CD4-positive, alpha-beta T cell (primary cell): ENCODE measurements around the gene IL19. TPM values are rescaled to one million over a fixed set of nuclear protein-coding genes. Genes with fewer than 3 reads are reported as not detected.

Source experiments
- ATAC-seq: fragments of 200-7000 bp; cut with Tn5 transposase; one replicate; pipeline ENCODE4 v1.10.0; 2022; ENCODE audit warnings: mild to moderate bottlenecking; ENCODE audit not compliant: poor library complexity
- CTCF ChIA-PET: fragments of 350-600 bp; sonication (Branson Sonifier 250); formaldehyde crosslinking; loops from one replicate; lab custom pipeline; 2021; ENCODE audit warnings: antibody characterized with exemption, inconsistent platforms; lab: Charles Lee
- POLR2A ChIA-PET: fragments of 350-600 bp; sonication (Branson Sonifier 250); formaldehyde crosslinking; loops from one replicate; lab custom pipeline; 2021; ENCODE audit warnings: antibody characterized with exemption, inconsistent platforms; lab: Charles Lee
- DNase-seq, 14 experiments: peaks; one replicate each; pipeline ENCODE4 v3.0.0-alpha.2; 2013 to 2020; ENCODE audit warnings: mixed read lengths in 2 of 14
- H3K27ac ChIP-seq, 2 donors: one replicate each; pipeline versions ENCODE4 v1.5.1 to v1.7.0; 2013; ENCODE audit warnings: low read length in 2 of 2, low read depth in 1 of 2, mild to moderate bottlenecking in 1 of 2
- H3K27me3 ChIP-seq, 2 experiments: 1 replicate in 1 of 2; 2 replicates in 1 of 2; pipeline versions ENCODE4 v1.6.1 to v1.7.0; 2013; ENCODE audit warnings: low read length in 2 of 2, control low read depth in 1 of 2, mild to moderate bottlenecking in 1 of 2, moderate library complexity in 1 of 2; ENCODE audit not compliant: insufficient read depth in 2 of 2, control insufficient read depth in 1 of 2
- H3K36me3 ChIP-seq: one replicate; pipeline ENCODE4 v1.6.1; 2013; ENCODE audit warnings: low read length, control low read depth; ENCODE audit not compliant: insufficient read depth
- H3K4me1 ChIP-seq: one replicate; pipeline ENCODE4 v1.6.1; 2013; ENCODE audit warnings: low read length, control low read depth; ENCODE audit not compliant: insufficient read depth
- H3K4me3 ChIP-seq: one replicate; pipeline ENCODE4 v1.5.1; 2013; ENCODE audit warnings: mild to moderate bottlenecking, low read length, moderate library complexity
- H3K9me3 ChIP-seq, 2 experiments: 1 replicate in 1 of 2; 2 replicates in 1 of 2; pipeline versions ENCODE4 v1.6.1 to v1.7.0; 2013; ENCODE audit warnings: low read length in 2 of 2, mild to moderate bottlenecking in 2 of 2, control low read depth in 1 of 2, moderate library complexity in 1 of 2; ENCODE audit not compliant: control insufficient read depth in 1 of 2, insufficient read depth in 1 of 2
- H3K27ac Mint-ChIP-seq: one replicate; pipeline ENCODE4 v1.8.0; 2020; ENCODE audit warnings: mixed read lengths
- H3K27me3 Mint-ChIP-seq: one replicate; pipeline ENCODE4 v1.8.0; 2021; ENCODE audit warnings: mixed read lengths
- H3K36me3 Mint-ChIP-seq: one replicate; pipeline ENCODE4 v1.8.0; 2021; ENCODE audit warnings: low read depth, mixed read lengths
- H3K4me1 Mint-ChIP-seq: one replicate; pipeline ENCODE4 v1.8.0; 2021; ENCODE audit warnings: low read depth, mixed read lengths
- H3K4me3 Mint-ChIP-seq: one replicate; pipeline ENCODE4 v1.8.0; 2020; ENCODE audit warnings: mild to moderate bottlenecking, mixed read lengths
- H3K9me3 Mint-ChIP-seq: one replicate; pipeline ENCODE4 v1.8.0; 2020; ENCODE audit warnings: mixed read lengths
- intact Hi-C, 2 experiments: fragments of 100-400 bp; cut with DNase I in 1 of 2; cut with micrococcal nuclease in 1 of 2; formaldehyde crosslinking; loops; one replicate each; pipeline versions ENCODE4 v1.15.1 to v1.9.0; 2023 to 2025; cut with DNase I, micrococcal nuclease
- total RNA-seq, 174 experiments: library from RNA in 2 of 174; stranded (reverse) in 2 of 174; gene quantifications; one replicate each; pipeline ENCODE4 v1.2.3 and lab custom pipeline; 2021 to 2026
- TF ChIP-seq, protein P1 (sequence below): fragments of 200-600 bp; IDR thresholded peaks from one replicate; pipeline ENCODE4 v1.8.0; 2022; ENCODE audit warnings: antibody characterized with exemption, mild to moderate bottlenecking

Gene IL19
- total RNA-seq, 2 experiments from 2014 or later, result not detected

DNA sequence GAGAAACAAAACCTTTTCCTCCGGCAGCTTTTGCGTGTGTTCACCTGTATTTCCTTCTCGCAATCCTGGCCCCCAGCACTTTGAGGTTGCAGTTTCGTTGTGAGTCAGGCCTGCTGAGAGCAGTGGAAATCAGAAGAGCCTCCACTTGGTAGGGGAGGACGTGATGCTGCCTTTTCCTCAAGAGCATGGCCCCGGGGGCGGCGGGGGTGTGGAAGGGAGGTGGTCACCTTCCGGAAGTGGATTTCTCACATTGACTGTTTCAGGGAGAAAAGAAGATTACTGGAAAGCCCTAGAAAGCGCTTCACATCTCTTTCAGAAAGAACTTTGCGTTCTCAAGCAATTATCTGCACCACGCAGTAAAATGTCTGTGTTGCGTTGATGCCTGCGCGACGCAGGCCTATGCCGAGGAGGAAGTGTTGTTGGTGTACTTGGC, 13.9 kb downstream of the IL19 start:
- H3K27ac Mint-ChIP-seq, result peak overlapping the region; percentile 74

DNA sequence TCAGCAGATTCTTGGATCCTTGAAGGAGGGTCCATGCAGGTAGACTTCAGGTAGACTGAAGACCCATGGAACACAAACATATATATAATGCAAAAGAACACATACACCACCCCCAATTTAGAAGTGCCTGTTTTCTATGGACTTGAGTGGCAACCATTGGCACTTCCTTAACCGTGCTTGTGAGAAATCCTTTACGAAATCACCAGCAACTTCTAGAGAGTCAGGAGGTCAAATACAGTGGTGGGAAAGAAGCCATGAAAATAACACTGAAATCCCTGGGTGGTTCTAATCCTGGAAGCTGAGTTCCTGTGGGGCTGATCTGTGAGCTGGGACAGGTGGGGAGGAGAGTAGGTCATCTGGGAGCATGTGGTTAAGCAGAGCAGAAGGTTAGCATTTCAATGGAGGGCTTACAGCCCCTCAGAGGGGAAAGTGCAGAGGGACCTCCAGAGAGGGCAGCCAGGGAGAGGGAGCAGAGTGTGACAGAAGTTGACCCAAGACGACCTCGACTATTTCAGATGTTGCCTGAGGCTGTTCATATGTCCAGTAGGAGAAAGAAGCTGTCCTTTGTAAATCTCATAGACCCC, 14.7 kb downstream of the IL19 start:
- CTCF ChIA-PET, result interaction anchor here (0.7 to 1.4 kb wide), 3 partner anchors 12 to 50 kb away, joined by 3 to 5 read pairs (median 3); partner anchors contain the start of gene IL19
- no peaks in the 10 kb centered on the region for H3K36me3 ChIP-seq
- no peaks in the 10 kb centered on the region for H3K27me3 ChIP-seq
- H3K9me3 ChIP-seq, result no peaks in the 10 kb centered on the region
- DNase-seq (no peak), ATAC-seq (no peak)
- H3K4me1 Mint-ChIP-seq, result peaks cover 67% of the 10 kb centered on the region
- H3K4me3 ChIP-seq, result no peak overlapping the region
- H3K4me3 Mint-ChIP-seq, result no peak overlapping the region
- peaks cover 45% of the 10 kb centered on the region for H3K4me1 ChIP-seq
- no peaks in the 10 kb centered on the region for H3K27me3 Mint-ChIP-seq
- POLR2A ChIA-PET, result interaction anchor here (1.7 to 4.1 kb wide), 2 partner anchors 14 to 20 kb away, joined by 15 to 32 read pairs; partner anchors contain the start of genes IL10 and IL19
- no peaks in the 10 kb centered on the region for H3K36me3 Mint-ChIP-seq
- no peaks in the 10 kb centered on the region for H3K9me3 Mint-ChIP-seq
- H3K27ac ChIP-seq, result peak overlapping the region in 1 of 2 donors; percentile 49
- H3K27ac Mint-ChIP-seq, result peak overlapping the region; percentile 74
- intact Hi-C loops, result loop anchor here in 1 of 2 experiments (2.0 kb wide), 2 partner anchors 14 to 18 kb away; partner anchors contain the start of gene IL19
- TF ChIP-seq, protein P1, sequence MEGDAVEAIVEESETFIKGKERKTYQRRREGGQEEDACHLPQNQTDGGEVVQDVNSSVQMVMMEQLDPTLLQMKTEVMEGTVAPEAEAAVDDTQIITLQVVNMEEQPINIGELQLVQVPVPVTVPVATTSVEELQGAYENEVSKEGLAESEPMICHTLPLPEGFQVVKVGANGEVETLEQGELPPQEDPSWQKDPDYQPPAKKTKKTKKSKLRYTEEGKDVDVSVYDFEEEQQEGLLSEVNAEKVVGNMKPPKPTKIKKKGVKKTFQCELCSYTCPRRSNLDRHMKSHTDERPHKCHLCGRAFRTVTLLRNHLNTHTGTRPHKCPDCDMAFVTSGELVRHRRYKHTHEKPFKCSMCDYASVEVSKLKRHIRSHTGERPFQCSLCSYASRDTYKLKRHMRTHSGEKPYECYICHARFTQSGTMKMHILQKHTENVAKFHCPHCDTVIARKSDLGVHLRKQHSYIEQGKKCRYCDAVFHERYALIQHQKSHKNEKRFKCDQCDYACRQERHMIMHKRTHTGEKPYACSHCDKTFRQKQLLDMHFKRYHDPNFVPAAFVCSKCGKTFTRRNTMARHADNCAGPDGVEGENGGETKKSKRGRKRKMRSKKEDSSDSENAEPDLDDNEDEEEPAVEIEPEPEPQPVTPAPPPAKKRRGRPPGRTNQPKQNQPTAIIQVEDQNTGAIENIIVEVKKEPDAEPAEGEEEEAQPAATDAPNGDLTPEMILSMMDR, result no peak

More for the DNA sequence above, 13.9 kb downstream of the IL19 start:
- Histone ChIP-seq H3K4me1 (peaks cover 45% of the 10 kb centered on the region), H3K9me3 (no peaks in the 10 kb centered on the region), H3K27ac (peak overlapping the region in 1 of 2 donors; percentile 49), H3K27me3 (no peaks in the 10 kb centered on the region), H3K4me3 (peak overlapping the region; percentile 15), H3K36me3 (no peaks in the 10 kb centered on the region)
- peak; percentile 92 for ATAC-seq
- TF ChIP-seq, protein P1, result no peak
- H3K9me3 Mint-ChIP-seq, result no peaks in the 10 kb centered on the region
- no peaks in the 10 kb centered on the region for H3K27me3 Mint-ChIP-seq
- ChIA-PET POLR2A (interaction anchor here (0.7 to 4.1 kb wide), 5 partner anchors 8 to 19 kb away, joined by 3 to 32 read pairs (median 3); partner anchors contain the start of genes IL10 and IL19), CTCF (interaction anchor here (1.2 kb wide), 1 partner anchor 49 kb away, joined by 5 read pairs; no protein-coding TSS in a partner anchor)
- intact Hi-C loops, result loop anchor here in 1 of 2 experiments (2.0 kb wide), 2 partner anchors 14 to 18 kb away; partner anchors contain the start of gene IL19
- peak; percentile 47 to 86 (median 66) for DNase-seq
- peaks cover 60% of the 10 kb centered on the region for H3K4me1 Mint-ChIP-seq
- no peaks in the 10 kb centered on the region for H3K36me3 Mint-ChIP-seq
- peak overlapping the region; percentile 40 for H3K4me3 Mint-ChIP-seq

GRCh38 chr1:206786212-206786886, 15.8 kb downstream of the IL19 start:
- Mint-ChIP-seq H3K4me3 (no peak overlapping the region), H3K4me1 (peaks cover 78% of the 10 kb centered on the region), H3K27ac (peak overlapping the region; percentile 74), H3K27me3 (no peaks in the 10 kb centered on the region), H3K36me3 (no peaks in the 10 kb centered on the region), H3K9me3 (no peaks in the 10 kb centered on the region)
- Histone ChIP-seq H3K27me3 (no peaks in the 10 kb centered on the region), H3K4me1 (peaks cover 52% of the 10 kb centered on the region), H3K27ac (no peak overlapping the region), H3K4me3 (no peak overlapping the region), H3K36me3 (no peaks in the 10 kb centered on the region), H3K9me3 (no peaks in the 10 kb centered on the region)
- intact Hi-C loops, result no loop called here
- TF ChIP-seq, protein P1, result no peak
- DNase-seq (peak in 1 of 14 experiments; percentile 41), ATAC-seq (no peak)
- ChIA-PET POLR2A (interaction anchor here (0.9 to 4.1 kb wide), 3 partner anchors 15 to 21 kb away, joined by 3 to 32 read pairs (median 15); partner anchors contain the start of genes IL10 and IL19), CTCF (interaction anchor here (1.2 to 1.4 kb wide), 2 partner anchors 11 to 16 kb away, joined by 3 to 5 read pairs; partner anchors contain the start of gene IL19)
